GM19438 (cell line): ENCODE data around the gene NAAA.
"Not testable (repeated sequence)": the region's sequence is repeated elsewhere in the genome, so short reads cannot be mapped to it uniquely, and the experiment has no call there.

Experiments used
- ATAC-seq: cut with Tn5 transposase; IDR thresholded peaks from one replicate; pipeline ENCODE4 v1.9.1; 2021; ENCODE audit warnings: low read depth; ENCODE audit not compliant: unreplicated experiment

NAAA gene

GRCh38 chr4:75920327-75920726, 20.5 kb downstream of the NAAA start:
- ATAC-seq = no peak

GRCh38 chr4:75919920-75920319, 20.9 kb downstream of the NAAA start:
- ATAC-seq = no peak

GRCh38 chr4:75916091-75916661, 24.6 kb downstream of the NAAA start:
- ATAC-seq = peak; percentile 77

- ATAC-seq = no peak
Measured at GRCh38 chr4:75912968-75913367, 27.8 kb downstream of the NAAA start.

GRCh38 chr4:75910831-75911230, 30.0 kb downstream of the NAAA start:
- not testable (repeated sequence) for ATAC-seq

GRCh38 chr4:75909405-75909804, 31.4 kb downstream of the NAAA start:
- no peak for ATAC-seq

- ATAC-seq = no peak
Measured at GRCh38 chr4:75908555-75908954, 32.3 kb downstream of the NAAA start.

GRCh38 chr4:75907966-75908365, 32.8 kb downstream of the NAAA start:
- ATAC-seq = no peak

GRCh38 chr4:75904076-75904475, 36.7 kb downstream of the NAAA start:
- no peak for ATAC-seq

- no peak for ATAC-seq
Measured at GRCh38 chr4:75902352-75902751, 38.5 kb downstream of the NAAA start, which contains the start of gene PPEF2. PPEF2 (minus strand) TSS chr4:75902452; CDS start chr4:75896325, 6,127 bp downstream.

- no peak for ATAC-seq
Measured at GRCh38 chr4:75898536-75898935, 42.3 kb downstream of the NAAA start.

GRCh38 chr4:75895744-75896314, 45.0 kb downstream of the NAAA start:
- ATAC-seq = no peak

GRCh38 chr4:75892508-75892907, 48.3 kb downstream of the NAAA start:
- ATAC-seq = no peak

- ATAC-seq = no peak
Measured at GRCh38 chr4:75891611-75892010, 49.2 kb downstream of the NAAA start.

GRCh38 chr4:75889537-75890199, 51.1 kb downstream of the NAAA start:
- ATAC-seq = no peak

GRCh38 chr4:75886104-75886503, 54.7 kb downstream of the NAAA start:
- no peak for ATAC-seq

- ATAC-seq = no peak
Measured at GRCh38 chr4:75881476-75881875, 59.3 kb downstream of the NAAA start.

GRCh38 chr4:75880278-75880677, 60.5 kb downstream of the NAAA start:
- no peak for ATAC-seq

GRCh38 chr4:75878246-75878756, 62.5 kb downstream of the NAAA start:
- ATAC-seq = no peak

- no peak for ATAC-seq
Measured at GRCh38 chr4:75876218-75876617, 64.6 kb downstream of the NAAA start.

GRCh38 chr4:75869100-75869499, 71.7 kb downstream of the NAAA start:
- no peak for ATAC-seq

GRCh38 chr4:75867130-75867529, 73.7 kb downstream of the NAAA start:
- ATAC-seq = no peak
